ENCODE measurements around the gene SNAI3.

DNA sequence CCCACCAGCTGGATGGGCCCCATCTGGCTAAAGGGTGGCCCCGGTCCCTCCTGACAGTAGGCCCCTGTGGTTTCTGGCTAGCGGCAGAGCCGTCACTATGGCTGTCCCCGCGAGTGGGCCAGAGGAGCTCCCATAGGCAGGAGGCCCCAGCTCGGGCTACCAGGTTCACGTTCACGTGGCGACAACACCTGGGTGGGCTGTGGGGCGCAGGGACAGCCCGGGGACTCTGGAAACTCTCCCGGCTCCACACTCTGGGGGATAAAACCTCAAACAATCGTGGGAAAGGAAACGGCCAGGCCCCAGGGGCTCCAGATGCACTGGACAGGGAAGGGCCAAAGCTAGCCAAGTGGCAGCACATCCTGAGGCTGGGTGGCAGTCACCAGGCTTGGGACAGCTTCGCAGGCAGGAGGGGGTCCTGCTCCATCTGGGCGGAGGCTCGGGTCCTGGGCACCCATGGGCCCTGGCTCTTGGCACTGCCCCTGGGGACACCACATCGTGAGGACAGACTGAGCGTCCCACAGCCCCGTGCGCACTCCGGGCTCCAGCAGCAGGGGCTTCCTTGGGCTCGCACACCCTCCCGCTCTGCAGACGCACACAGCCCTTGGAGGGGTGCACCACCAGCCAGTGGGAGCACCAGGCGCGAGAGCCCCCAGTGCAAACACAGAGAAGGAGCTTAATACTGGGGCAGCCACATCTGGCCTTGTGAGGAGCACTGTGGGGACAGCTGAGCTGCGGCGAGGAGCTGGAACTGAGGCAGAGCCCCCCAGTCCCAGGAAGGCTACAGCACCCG, 15.5 kb upstream of the SNAI3 start:
- TF ChIP-seq, protein P1, sequence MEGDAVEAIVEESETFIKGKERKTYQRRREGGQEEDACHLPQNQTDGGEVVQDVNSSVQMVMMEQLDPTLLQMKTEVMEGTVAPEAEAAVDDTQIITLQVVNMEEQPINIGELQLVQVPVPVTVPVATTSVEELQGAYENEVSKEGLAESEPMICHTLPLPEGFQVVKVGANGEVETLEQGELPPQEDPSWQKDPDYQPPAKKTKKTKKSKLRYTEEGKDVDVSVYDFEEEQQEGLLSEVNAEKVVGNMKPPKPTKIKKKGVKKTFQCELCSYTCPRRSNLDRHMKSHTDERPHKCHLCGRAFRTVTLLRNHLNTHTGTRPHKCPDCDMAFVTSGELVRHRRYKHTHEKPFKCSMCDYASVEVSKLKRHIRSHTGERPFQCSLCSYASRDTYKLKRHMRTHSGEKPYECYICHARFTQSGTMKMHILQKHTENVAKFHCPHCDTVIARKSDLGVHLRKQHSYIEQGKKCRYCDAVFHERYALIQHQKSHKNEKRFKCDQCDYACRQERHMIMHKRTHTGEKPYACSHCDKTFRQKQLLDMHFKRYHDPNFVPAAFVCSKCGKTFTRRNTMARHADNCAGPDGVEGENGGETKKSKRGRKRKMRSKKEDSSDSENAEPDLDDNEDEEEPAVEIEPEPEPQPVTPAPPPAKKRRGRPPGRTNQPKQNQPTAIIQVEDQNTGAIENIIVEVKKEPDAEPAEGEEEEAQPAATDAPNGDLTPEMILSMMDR (IDR thresholded peaks at IDR 0.05): no peak
- TF ChIP-seq POLR2AphosphoS5 (IDR thresholded peaks at IDR 0.05) (no peak), POLR2A (IDR thresholded peaks at IDR 0.05) (no peak)
